ENCODE measurements around the gene GRHL1. TPM values are rescaled to one million over a fixed set of nuclear protein-coding genes. Genes with fewer than 3 reads are reported as not detected.

The GRHL1 gene
- total and polyA plus RNA-seq, 8 donors, result 2.4 to 7.3 (median 5.5) TPM

DNA sequence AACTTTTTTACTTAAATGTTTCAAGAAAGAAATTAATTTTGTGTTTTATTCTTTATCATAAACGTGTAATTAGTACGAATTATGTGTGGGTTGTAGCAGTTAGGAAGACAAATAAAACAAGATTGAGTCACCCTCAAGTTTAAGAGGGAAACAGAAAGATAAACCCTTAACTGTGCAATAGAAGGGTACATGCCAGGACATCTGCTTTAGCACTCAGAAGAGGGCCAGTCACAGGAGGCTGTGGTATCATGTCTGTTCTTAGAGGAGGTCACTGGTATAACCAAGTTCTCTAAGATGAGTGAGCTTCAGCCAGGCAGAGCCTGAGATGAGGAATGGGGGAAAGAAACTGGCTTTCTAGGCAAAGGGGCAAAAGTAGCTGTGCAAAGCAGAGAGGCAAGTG lies 42.4 kb upstream of the GRHL1 start:
- Histone ChIP-seq H3K4me1 (no peaks in the 10 kb centered on the region), H3K36me3 (peaks cover 0 to 22% of the 10 kb centered on the region in 2 donors), H3K27me3 (no peaks in the 10 kb centered on the region), H3K9me3 (no peaks in the 10 kb centered on the region), H3K4me3 (no peak overlapping the region), H3K27ac (no peak overlapping the region)
- no peak for ATAC-seq
- TF ChIP-seq, protein P1, sequence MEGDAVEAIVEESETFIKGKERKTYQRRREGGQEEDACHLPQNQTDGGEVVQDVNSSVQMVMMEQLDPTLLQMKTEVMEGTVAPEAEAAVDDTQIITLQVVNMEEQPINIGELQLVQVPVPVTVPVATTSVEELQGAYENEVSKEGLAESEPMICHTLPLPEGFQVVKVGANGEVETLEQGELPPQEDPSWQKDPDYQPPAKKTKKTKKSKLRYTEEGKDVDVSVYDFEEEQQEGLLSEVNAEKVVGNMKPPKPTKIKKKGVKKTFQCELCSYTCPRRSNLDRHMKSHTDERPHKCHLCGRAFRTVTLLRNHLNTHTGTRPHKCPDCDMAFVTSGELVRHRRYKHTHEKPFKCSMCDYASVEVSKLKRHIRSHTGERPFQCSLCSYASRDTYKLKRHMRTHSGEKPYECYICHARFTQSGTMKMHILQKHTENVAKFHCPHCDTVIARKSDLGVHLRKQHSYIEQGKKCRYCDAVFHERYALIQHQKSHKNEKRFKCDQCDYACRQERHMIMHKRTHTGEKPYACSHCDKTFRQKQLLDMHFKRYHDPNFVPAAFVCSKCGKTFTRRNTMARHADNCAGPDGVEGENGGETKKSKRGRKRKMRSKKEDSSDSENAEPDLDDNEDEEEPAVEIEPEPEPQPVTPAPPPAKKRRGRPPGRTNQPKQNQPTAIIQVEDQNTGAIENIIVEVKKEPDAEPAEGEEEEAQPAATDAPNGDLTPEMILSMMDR (IDR thresholded peaks at IDR 0.05), result no peak
- no peak for DNase-seq
- intact Hi-C loops (cut with DNase I), result no loop called here

DNA sequence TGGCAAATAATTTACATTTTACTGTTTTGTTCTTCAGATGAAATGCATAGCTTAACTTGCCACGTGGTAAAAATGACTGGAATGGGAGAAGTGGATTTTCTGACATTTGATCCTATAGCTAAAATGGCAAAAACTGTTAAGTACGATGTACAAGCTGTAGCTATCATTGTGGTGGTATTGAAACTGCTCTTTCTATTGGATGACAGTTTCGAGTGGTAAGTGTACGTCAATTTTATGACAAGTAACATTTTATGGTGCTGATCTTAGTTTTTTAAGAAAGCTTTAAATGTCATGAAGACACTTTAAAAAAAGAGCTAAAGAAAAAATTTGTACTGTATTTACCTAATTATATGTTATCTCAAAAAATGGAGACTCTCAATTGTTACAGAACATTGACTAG lies 40.8 kb upstream of the GRHL1 start:
- no peak for DNase-seq
- no peak overlapping the region for H3K27ac ChIP-seq
- TF ChIP-seq, protein P1 (IDR thresholded peaks at IDR 0.05), result no peak
- H3K4me1 ChIP-seq, result no peaks in the 10 kb centered on the region
- ATAC-seq, result no peak
- H3K36me3 ChIP-seq, result peaks cover 0 to 25% of the 10 kb centered on the region in 2 donors
- no peaks in the 10 kb centered on the region for H3K27me3 ChIP-seq
- H3K9me3 ChIP-seq, result no peaks in the 10 kb centered on the region
- intact Hi-C loops (cut with DNase I), result no loop called here
- H3K4me3 ChIP-seq, result no peak overlapping the region

DNA sequence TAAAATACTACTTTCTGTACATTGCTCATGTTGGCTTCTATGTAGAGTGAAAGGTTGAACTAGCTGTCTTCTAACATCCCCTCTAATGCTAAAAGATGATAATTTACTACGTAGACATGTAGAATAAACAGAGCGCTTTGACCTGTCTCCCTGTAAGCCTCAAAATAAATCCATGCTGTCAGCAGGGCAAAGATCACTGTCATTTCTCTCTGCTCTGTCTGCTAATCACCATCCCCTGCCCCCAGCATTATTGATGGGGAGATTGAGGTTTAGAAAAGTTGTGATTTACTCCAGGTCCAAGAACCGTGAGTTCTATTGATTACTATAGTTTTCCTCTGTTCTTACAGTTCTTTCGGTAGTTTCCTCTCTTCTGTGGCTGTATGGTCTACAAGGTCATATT lies 39.0 kb upstream of the GRHL1 start:
- H3K27me3 ChIP-seq, result no peaks in the 10 kb centered on the region
- ATAC-seq (no peak), DNase-seq (no peak)
- intact Hi-C loops (cut with DNase I), result no loop called here
- H3K9me3 ChIP-seq, result no peaks in the 10 kb centered on the region
- H3K36me3 ChIP-seq, result peaks cover 0 to 25% of the 10 kb centered on the region in 2 donors
- TF ChIP-seq, protein P1 (IDR thresholded peaks at IDR 0.05), result no peak
- H3K4me1 ChIP-seq, result no peaks in the 10 kb centered on the region
- no peak overlapping the region for H3K4me3 ChIP-seq
- H3K27ac ChIP-seq, result no peak overlapping the region

DNA sequence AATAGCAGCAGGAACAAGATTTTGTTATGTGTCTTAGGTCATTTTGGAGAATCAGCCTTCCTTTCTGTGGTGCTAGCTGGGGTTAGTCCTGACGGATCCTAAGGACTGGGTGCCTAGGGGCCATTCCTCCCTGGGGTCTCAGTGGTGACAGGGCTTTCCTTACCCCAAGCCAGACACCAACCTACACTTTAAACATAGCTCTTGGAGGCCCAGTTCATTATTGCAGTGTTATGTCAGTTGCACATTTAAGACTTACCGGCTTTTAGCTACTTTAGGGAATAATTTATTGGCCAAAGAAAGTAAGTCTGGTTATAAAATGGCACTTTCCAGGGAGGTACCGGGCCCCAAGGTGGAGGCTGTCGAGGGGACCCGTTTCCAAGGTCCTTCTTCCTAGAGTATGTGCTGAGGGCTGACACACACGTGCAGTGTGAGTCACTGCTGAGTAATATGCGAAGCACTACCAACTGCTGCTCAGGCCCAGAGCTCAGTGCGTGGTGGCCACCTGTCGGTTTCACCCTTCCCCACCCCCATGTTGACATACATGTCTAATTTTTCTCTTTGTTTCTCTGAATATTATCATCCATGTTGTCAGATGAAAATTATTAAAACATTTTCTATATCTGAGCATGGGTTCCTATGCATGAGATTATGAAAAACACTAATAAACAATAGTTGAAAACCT lies 37.0 kb upstream of the GRHL1 start:
- Histone ChIP-seq H3K36me3 (peaks cover 0 to 30% of the 10 kb centered on the region in 2 donors), H3K9me3 (no peaks in the 10 kb centered on the region), H3K4me1 (no peaks in the 10 kb centered on the region), H3K4me3 (no peak overlapping the region), H3K27me3 (no peaks in the 10 kb centered on the region), H3K27ac (no peak overlapping the region)
- TF ChIP-seq, protein P1 (IDR thresholded peaks at IDR 0.05), result no peak
- intact Hi-C loops (cut with DNase I), result no loop called here
- ATAC-seq (peak; percentile 47), DNase-seq (no peak)

DNA sequence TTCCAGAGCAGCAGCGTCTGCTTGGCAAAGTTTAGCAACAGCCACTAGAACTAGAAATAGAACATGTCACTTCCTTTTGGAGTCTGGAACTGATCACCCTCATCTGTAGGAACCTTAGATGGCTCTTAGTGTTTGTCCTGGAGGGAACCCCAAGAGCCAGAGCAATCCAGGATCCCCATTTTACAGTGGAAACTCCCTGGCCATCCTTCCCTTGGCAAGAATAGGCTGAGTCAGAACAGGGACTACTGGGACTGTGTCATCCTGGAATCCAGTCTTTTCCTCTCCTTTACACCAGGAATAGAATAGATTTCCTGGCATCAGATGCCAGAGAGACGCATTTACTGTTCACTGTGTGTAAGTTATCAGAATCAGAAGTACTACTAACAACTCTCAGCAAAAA lies 33.2 kb upstream of the GRHL1 start:
- TF ChIP-seq, protein P1 (IDR thresholded peaks at IDR 0.05), result no peak
- no peaks in the 10 kb centered on the region for H3K9me3 ChIP-seq
- no peak overlapping the region for H3K27ac ChIP-seq
- peaks cover 0 to 37% of the 10 kb centered on the region in 2 donors for H3K36me3 ChIP-seq
- H3K4me3 ChIP-seq, result no peak overlapping the region
- H3K27me3 ChIP-seq, result no peaks in the 10 kb centered on the region
- DNase-seq, result no peak
- intact Hi-C loops (cut with DNase I), result no loop called here
- no peak for ATAC-seq
- no peaks in the 10 kb centered on the region for H3K4me1 ChIP-seq
